NT2/D1 (cell line): ENCODE measurements around the gene ZMIZ2.
"Not testable (repeated sequence)": the region's sequence is repeated elsewhere in the genome, so short reads cannot be mapped to it uniquely, and the experiment has no call there.

Source experiments
- DNase-seq: peaks from one replicate; pipeline ENCODE4 v3.0.0-alpha.2; 2011; ENCODE audit warnings: low read depth, low spot score
- H3K27me3 ChIP-seq: 2 replicates; pipeline ENCODE4 v1.6.0; 2011; ENCODE audit warnings: mild to moderate bottlenecking; ENCODE audit not compliant: insufficient read length, insufficient read depth
- H3K36me3 ChIP-seq: 2 replicates; pipeline ENCODE4 v1.6.1; 2011; ENCODE audit warnings: mild to moderate bottlenecking, low read length, mixed read lengths; ENCODE audit not compliant: insufficient read depth, insufficient read length
- H3K4me1 ChIP-seq: 2 replicates; pipeline ENCODE4 v1.5.1; 2011; ENCODE audit not compliant: insufficient read depth, insufficient read length
- H3K4me3 ChIP-seq: 2 replicates; pipeline ENCODE4 v1.5.1; 2011; ENCODE audit warnings: low read depth; ENCODE audit not compliant: insufficient read length
- H3K9ac ChIP-seq: 2 replicates; pipeline ENCODE4 v1.6.0; 2011; ENCODE audit warnings: low read depth; ENCODE audit not compliant: insufficient read length
- H3K9me3 ChIP-seq: 2 replicates; pipeline ENCODE4 v1.5.1; 2011; ENCODE audit warnings: mild to moderate bottlenecking, low read length; ENCODE audit not compliant: insufficient read depth
- SUZ12 ChIP-seq: IDR thresholded peaks from 2 replicates; pipeline ENCODE4 v1.6.1; 2011; ENCODE audit not compliant: insufficient read length, insufficient read depth; ENCODE audit errors: extremely low read depth
- YY1 ChIP-seq: IDR thresholded peaks from 2 replicates; pipeline ENCODE4 v1.6.1; 2011; ENCODE audit not compliant: insufficient read length, insufficient read depth
- ZNF274 ChIP-seq: IDR thresholded peaks from 2 replicates; pipeline ENCODE4 v1.6.1; 2011; ENCODE audit warnings: mild to moderate bottlenecking, low read depth, low read length

The ZMIZ2 gene

GRCh38 chr7:44771358-44771757 is 22.7 kb downstream of the ZMIZ2 start:
- peaks cover 21% of the 10 kb centered on the region for H3K4me1 ChIP-seq
- H3K9me3 ChIP-seq, result 0 out of 2 replicates have a peak, but pooled peaks cover 6% of the 10 kb centered on the region
- peaks cover 33% of the 10 kb centered on the region for H3K36me3 ChIP-seq
- no peak for DNase-seq
- no peak overlapping the region for H3K4me3 ChIP-seq
- H3K27me3 ChIP-seq, result no peaks in the 10 kb centered on the region
- TF ChIP-seq YY1 (no peak), SUZ12 (no peak), ZNF274 (no peak)
- H3K9ac ChIP-seq, result no peak overlapping the region

DNA sequence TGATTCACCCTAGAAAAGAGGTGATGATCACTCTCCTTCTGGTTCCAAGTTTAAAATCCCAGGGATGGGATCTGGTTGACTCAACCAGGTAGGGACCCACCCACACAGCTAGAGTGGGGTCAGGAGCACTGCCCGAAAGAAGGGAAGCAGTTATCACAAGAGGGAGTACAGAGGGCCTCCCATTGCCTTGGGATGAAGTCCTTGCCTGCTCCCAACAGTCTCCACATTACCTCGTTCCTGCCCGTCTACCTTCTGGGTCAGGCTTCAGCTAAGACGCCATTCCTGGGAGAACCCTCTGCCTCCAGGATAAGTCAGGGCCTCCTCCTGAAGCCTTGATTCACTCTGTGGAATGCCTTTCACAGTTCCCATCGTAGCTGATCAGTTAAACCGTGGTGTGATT is 23.8 kb downstream of the ZMIZ2 start:
- H3K36me3 ChIP-seq, result peaks cover 22% of the 10 kb centered on the region
- TF ChIP-seq YY1 (no peak), ZNF274 (no peak), SUZ12 (no peak)
- no peaks in the 10 kb centered on the region for H3K27me3 ChIP-seq
- no peak overlapping the region for H3K9ac ChIP-seq
- no peak overlapping the region for H3K4me3 ChIP-seq
- H3K9me3 ChIP-seq, result 0 out of 2 replicates have a peak, but pooled peaks cover 6% of the 10 kb centered on the region
- no peak for DNase-seq
- peaks cover 17% of the 10 kb centered on the region for H3K4me1 ChIP-seq

GRCh38 chr7:44772867-44773266 is 24.2 kb downstream of the ZMIZ2 start:
- Histone ChIP-seq H3K27me3 (no peaks in the 10 kb centered on the region), H3K4me1 (peaks cover 15% of the 10 kb centered on the region), H3K9me3 (0 out of 2 replicates have a peak, but pooled peaks cover 6% of the 10 kb centered on the region), H3K4me3 (no peak overlapping the region), H3K9ac (no peak overlapping the region), H3K36me3 (peaks cover 18% of the 10 kb centered on the region)
- no peak for DNase-seq
- no peak for TF ChIP-seq YY1
- TF ChIP-seq SUZ12, result no peak
- TF ChIP-seq ZNF274, result no peak

- H3K4me1 ChIP-seq, H3K4me3 ChIP-seq, DNase-seq, H3K9me3 ChIP-seq, H3K27me3 ChIP-seq, H3K36me3 ChIP-seq, H3K9ac ChIP-seq: not testable (repeated sequence)
Measured at GRCh38 chr7:44774486-44774885, 25.8 kb downstream of the ZMIZ2 start.

DNA sequence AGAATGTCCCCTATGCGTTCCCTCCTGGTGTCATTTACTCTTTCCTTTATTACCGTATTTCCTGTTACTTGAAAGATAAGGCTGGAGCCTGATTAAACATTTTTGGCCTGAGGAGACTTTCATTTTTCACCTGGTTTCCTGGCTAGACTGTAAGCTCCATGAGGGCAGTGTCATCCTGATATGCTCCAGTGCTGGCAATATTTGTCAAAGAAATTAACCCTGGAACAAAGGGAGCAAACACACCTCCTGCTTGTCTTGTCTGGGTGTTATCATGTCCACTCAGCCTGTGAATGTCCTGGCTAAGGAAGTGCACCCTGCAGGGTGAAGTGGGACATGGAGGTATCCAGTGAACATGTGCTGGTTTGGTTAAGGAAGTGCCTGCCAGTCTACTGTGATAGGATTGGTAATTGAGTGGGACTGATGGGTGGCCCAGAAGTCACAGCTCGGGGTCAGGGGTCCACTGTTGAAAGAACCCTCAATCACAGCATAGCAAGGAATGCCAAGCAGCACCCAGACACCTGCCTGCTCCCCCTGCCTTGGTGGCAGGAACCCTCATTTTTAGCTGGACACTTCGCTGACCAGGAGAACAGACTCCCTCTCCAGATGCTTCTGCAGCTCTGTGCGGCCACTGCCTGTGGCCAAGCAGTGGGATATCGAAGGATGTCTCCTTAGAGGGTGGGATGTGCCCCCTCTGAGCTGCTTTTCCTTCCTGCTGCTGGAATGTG is 26.9 kb downstream of the ZMIZ2 start:
- no peaks in the 10 kb centered on the region for H3K27me3 ChIP-seq
- H3K4me3 ChIP-seq, result no peak overlapping the region
- TF ChIP-seq YY1, result no peak
- TF ChIP-seq SUZ12, result no peak
- no peak for TF ChIP-seq ZNF274
- H3K36me3 ChIP-seq, result no peaks in the 10 kb centered on the region
- 0 out of 2 replicates have a peak, but pooled peaks cover 6% of the 10 kb centered on the region for H3K9me3 ChIP-seq
- no peak for DNase-seq
- H3K4me1 ChIP-seq, result peaks cover 5% of the 10 kb centered on the region
- H3K9ac ChIP-seq, result no peak overlapping the region

DNA sequence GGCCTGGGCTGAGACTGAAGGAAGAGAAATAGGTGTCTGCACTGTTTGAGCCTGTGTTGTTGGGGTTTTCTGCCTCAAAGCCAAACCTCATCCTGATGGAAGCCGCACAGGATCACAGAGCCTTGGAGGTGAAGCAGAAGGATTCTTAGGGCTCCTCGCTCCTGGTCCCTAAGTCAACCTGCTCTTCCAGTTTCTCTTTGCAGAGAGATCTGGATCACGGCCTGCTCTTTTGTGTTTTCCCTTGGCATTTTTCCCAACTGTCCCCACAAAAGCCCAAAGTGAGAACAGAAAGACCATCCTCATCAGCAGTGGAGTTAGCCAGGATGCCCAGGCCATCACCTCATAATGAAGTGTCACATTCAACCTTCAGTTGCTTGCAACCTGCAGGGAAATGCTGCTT is 27.6 kb downstream of the ZMIZ2 start:
- no peak for TF ChIP-seq ZNF274
- Histone ChIP-seq H3K36me3 (no peaks in the 10 kb centered on the region), H3K27me3 (no peaks in the 10 kb centered on the region), H3K9me3 (0 out of 2 replicates have a peak, but pooled peaks cover 6% of the 10 kb centered on the region), H3K4me3 (no peak overlapping the region), H3K9ac (no peak overlapping the region), H3K4me1 (peaks cover 5% of the 10 kb centered on the region)
- DNase-seq, result no peak

DNA sequence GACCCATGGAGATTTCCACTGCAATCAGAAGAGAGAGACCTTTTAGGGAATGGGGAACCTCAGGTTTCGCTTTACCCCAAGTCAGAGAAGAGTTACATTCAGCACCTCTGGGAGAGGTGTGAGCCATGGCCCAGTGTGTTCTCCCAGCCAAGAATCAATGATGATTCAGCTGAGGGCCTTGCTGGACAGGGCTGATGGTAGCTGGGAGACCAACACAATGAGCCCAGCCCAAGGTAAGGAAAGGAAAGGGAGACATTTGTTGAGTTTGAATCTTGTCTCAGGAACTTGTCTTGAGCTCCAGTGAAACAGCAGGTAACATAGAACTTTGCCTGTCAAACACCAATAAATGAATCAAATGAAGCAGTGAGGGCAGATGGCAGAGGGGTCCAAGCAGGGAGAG is 33.8 kb downstream of the ZMIZ2 start:
- TF ChIP-seq ZNF274 (no peak), YY1 (no peak), SUZ12 (no peak)
- H3K27me3 ChIP-seq, result no peaks in the 10 kb centered on the region
- no peak overlapping the region for H3K9ac ChIP-seq

More for the DNA sequence above, 33.8 kb downstream of the ZMIZ2 start:
- Histone ChIP-seq H3K36me3 (no peaks in the 10 kb centered on the region), H3K4me1 (no peaks in the 10 kb centered on the region), H3K9me3 (peaks cover 6% of the 10 kb centered on the region; the same call in 1 of the 2 replicates), H3K4me3 (no peak overlapping the region)
- DNase-seq, result no peak
